Natural killer cell (primary cell): Measurements from ENCODE around the gene CCDC178. TPM values are rescaled to one million over a fixed set of nuclear protein-coding genes. Genes with fewer than 3 reads are reported as not detected.

Experiments used
- ATAC-seq, 3 donors: fragments of 150-1000 bp in 2 of 3; fragments of 200-7000 bp in 1 of 3; cut with Tn5 transposase; 1 replicate in 1 of 3; 2 replicates in 2 of 3; pipeline ENCODE4 v1.10.0; 2021; ENCODE audit warnings: mild to moderate bottlenecking in 2 of 3, moderate library complexity in 2 of 3
- DNase-seq, 2 donors: peaks; one replicate each; pipeline versions ENCODE4 v3.0.0 to v3.0.0-alpha.2; 2013 to 2021; ENCODE audit warnings: mixed read lengths in 1 of 2
- H3K27ac ChIP-seq: one replicate; pipeline ENCODE4 v1.5.1; 2013; ENCODE audit warnings: mild to moderate bottlenecking, low read length
- H3K27me3 ChIP-seq: one replicate; pipeline ENCODE4 v1.6.1; 2013; ENCODE audit warnings: low read length; ENCODE audit not compliant: control insufficient read depth, insufficient read depth
- H3K36me3 ChIP-seq: one replicate; pipeline ENCODE4 v1.6.1; 2013; ENCODE audit warnings: low read length; ENCODE audit not compliant: control insufficient read depth, insufficient read depth
- H3K4me1 ChIP-seq: one replicate; pipeline ENCODE4 v1.6.1; 2013; ENCODE audit warnings: low read length; ENCODE audit not compliant: control insufficient read depth, insufficient read depth
- H3K4me3 ChIP-seq: one replicate; pipeline ENCODE4 v1.5.1; 2013; ENCODE audit warnings: low read length
- H3K9me3 ChIP-seq: one replicate; pipeline ENCODE4 v1.6.1; 2013; ENCODE audit warnings: low read length; ENCODE audit not compliant: control insufficient read depth, insufficient read depth
- H3K27ac Mint-ChIP-seq, 2 donors: one replicate each; pipeline ENCODE4 v1.8.0; 2022; ENCODE audit warnings: mild to moderate bottlenecking in 2 of 2, mixed read lengths in 2 of 2, moderate library complexity in 1 of 2
- H3K27me3 Mint-ChIP-seq, 2 donors: one replicate each; pipeline ENCODE4 v1.8.0; 2022; ENCODE audit warnings: low read depth in 2 of 2, mixed read lengths in 2 of 2
- H3K36me3 Mint-ChIP-seq: one replicate; pipeline ENCODE4 v1.8.0; 2022; ENCODE audit warnings: mixed read lengths
- H3K4me1 Mint-ChIP-seq, 2 donors: one replicate each; pipeline ENCODE4 v1.8.0; 2022; ENCODE audit warnings: mixed read lengths in 2 of 2
- H3K4me3 Mint-ChIP-seq: one replicate; pipeline ENCODE4 v1.8.0; 2022; ENCODE audit warnings: mild to moderate bottlenecking, moderate library complexity, mixed read lengths
- H3K9me3 Mint-ChIP-seq, 2 donors: one replicate each; pipeline ENCODE4 v1.8.0; 2022; ENCODE audit warnings: mixed read lengths in 2 of 2
- WGBS: methylation state at CpG from one replicate; pipeline ENCODE4 v1.1.7; 2013; ENCODE audit warnings: missing lambda C conversion rate; ENCODE audit not compliant: insufficient coverage; 5-methylcytosine and 5-hydroxymethylcytosine counted together
- intact Hi-C: fragments of 100-400 bp; cut with micrococcal nuclease; formaldehyde crosslinking; loops from one replicate; pipeline ENCODE4 v1.14.2; 2022
- total RNA-seq, 4 donors: library from RNA; stranded (reverse); fragments of 120-200 nt in 1 of 4; gene quantifications; one replicate each; pipeline versions ENCODE4 v1.2.3 to v1.2.4, GENCODE V29; 2013 to 2022
- TF ChIP-seq, protein P1 (sequence below): fragments of 200-600 bp; IDR thresholded peaks from one replicate; pipeline ENCODE4 v1.8.0; 2022; ENCODE audit warnings: antibody characterized with exemption

CCDC178 gene
- total RNA-seq, 3 donors from 2014 or later (not counting 1 experiment from before 2014, with no cell fraction given) = not detected

DNA sequence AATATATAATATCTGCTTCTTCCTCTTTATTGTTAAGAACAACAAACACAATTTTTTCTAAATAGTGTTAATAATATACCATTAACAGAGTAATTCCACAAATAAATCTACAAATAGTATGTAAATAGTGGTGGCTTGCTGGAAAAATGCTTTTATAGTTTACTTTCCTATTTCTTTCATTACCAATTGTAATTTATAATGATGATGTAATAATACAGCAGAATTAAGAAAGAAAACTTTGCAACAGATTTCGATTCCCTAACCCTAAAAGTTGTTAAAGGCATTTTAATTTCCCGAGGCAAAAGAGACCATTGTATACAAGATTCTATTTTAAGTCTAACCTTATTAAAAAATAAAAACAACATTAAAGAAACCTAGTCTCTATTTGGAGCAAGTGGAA lies 307.9 kb downstream of the CCDC178 start:
- Histone ChIP-seq H3K9me3 (no peaks in the 10 kb centered on the region), H3K4me3 (no peak overlapping the region), H3K4me1 (no peaks in the 10 kb centered on the region), H3K36me3 (no peaks in the 10 kb centered on the region), H3K27ac (no peak overlapping the region), H3K27me3 (no peaks in the 10 kb centered on the region)
- H3K27ac Mint-ChIP-seq = no peak overlapping the region
- no peaks in the 10 kb centered on the region for H3K4me1 Mint-ChIP-seq
- ATAC-seq (no peak), DNase-seq (no peak)
- no CpG with 5 or more reads among the region's 2 CpGs for WGBS
- peaks cover 4 to 5% of the 10 kb centered on the region in 2 donors for H3K9me3 Mint-ChIP-seq
- H3K36me3 Mint-ChIP-seq = no peaks in the 10 kb centered on the region
- no peak overlapping the region for H3K4me3 Mint-ChIP-seq
- intact Hi-C loops = no loop called here
- H3K27me3 Mint-ChIP-seq = no peaks in the 10 kb centered on the region
- TF ChIP-seq, protein P1, sequence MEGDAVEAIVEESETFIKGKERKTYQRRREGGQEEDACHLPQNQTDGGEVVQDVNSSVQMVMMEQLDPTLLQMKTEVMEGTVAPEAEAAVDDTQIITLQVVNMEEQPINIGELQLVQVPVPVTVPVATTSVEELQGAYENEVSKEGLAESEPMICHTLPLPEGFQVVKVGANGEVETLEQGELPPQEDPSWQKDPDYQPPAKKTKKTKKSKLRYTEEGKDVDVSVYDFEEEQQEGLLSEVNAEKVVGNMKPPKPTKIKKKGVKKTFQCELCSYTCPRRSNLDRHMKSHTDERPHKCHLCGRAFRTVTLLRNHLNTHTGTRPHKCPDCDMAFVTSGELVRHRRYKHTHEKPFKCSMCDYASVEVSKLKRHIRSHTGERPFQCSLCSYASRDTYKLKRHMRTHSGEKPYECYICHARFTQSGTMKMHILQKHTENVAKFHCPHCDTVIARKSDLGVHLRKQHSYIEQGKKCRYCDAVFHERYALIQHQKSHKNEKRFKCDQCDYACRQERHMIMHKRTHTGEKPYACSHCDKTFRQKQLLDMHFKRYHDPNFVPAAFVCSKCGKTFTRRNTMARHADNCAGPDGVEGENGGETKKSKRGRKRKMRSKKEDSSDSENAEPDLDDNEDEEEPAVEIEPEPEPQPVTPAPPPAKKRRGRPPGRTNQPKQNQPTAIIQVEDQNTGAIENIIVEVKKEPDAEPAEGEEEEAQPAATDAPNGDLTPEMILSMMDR = no peak

DNA sequence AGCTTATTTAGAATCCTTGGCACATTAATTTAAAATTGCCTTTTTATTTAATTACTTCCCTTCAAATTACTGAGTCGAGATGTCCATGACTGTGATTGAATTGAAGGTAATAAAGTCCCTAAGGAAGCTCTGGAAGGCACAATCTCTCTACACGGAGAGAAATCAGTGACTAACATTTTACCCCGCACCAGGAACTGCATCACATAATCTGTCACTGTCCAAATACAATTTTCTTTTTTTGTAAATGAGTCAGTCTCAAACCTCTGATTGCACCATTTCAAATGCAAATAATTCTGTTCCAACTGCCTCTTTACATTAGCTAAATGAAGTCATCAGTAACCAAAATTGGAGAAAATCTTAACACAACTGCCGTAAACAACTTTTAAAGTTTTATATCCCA lies 311.9 kb downstream of the CCDC178 start:
- Histone ChIP-seq H3K4me3 (no peak overlapping the region), H3K27ac (no peak overlapping the region), H3K27me3 (no peaks in the 10 kb centered on the region), H3K36me3 (no peaks in the 10 kb centered on the region), H3K4me1 (no peaks in the 10 kb centered on the region), H3K9me3 (no peaks in the 10 kb centered on the region)
- Mint-ChIP-seq H3K36me3 (no peaks in the 10 kb centered on the region), H3K27ac (no peak overlapping the region), H3K9me3 (peaks cover 2 to 3% of the 10 kb centered on the region in 2 donors), H3K4me1 (no peaks in the 10 kb centered on the region), H3K4me3 (no peak overlapping the region), H3K27me3 (no peaks in the 10 kb centered on the region)
- 88% methylated on average over 2 of the region's 4 CpGs for WGBS
- intact Hi-C loops = no loop called here
- DNase-seq (no peak), ATAC-seq (no peak)
- TF ChIP-seq, protein P1 = no peak

DNA sequence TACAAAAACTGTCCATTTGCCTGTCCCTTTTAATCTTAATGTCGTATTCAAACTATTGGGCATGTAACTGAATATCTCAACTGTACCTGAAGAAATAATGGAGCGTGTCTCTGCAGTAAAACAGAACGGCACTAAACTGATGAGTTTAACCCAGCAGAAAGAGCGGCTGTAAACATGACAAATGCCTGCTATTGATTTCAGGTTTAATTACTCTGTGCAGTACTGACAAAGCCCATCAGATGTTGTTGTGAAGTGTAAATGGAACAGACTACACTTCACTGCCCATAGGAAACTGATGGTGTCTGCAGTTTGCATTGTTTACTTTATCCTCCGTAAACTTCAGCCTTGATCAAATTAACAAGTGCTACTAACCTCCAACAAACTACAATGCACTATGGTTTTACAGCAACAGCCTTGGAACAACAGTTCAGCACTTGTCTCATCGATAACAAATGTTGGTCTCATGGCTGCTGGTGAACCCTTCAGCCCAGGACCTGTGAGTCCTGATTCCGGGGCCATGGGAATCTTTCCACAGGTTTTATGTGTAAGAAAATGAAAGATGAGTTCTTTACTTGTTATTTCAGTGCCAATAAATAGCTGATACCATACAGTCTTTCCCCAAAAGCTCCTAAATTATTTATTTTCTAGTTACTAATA lies 316.5 kb downstream of the CCDC178 start:
- intact Hi-C loops = no loop called here

More for the DNA sequence above, 316.5 kb downstream of the CCDC178 start:
- Mint-ChIP-seq H3K27me3 (no peaks in the 10 kb centered on the region), H3K36me3 (no peaks in the 10 kb centered on the region), H3K4me1 (no peaks in the 10 kb centered on the region), H3K27ac (no peak overlapping the region), H3K4me3 (no peak overlapping the region), H3K9me3 (peaks cover 0 to 2% of the 10 kb centered on the region in 2 donors)
- TF ChIP-seq, protein P1 = no peak
- 88% methylated on average over 6 of the region's 7 CpGs for WGBS
- Histone ChIP-seq H3K36me3 (no peaks in the 10 kb centered on the region), H3K4me1 (no peaks in the 10 kb centered on the region), H3K27ac (no peak overlapping the region), H3K27me3 (no peaks in the 10 kb centered on the region), H3K9me3 (no peaks in the 10 kb centered on the region), H3K4me3 (no peak overlapping the region)
- ATAC-seq (no peak), DNase-seq (no peak)
